ENCODE results near the gene COMTD1.

COMTD1 gene

DNA sequence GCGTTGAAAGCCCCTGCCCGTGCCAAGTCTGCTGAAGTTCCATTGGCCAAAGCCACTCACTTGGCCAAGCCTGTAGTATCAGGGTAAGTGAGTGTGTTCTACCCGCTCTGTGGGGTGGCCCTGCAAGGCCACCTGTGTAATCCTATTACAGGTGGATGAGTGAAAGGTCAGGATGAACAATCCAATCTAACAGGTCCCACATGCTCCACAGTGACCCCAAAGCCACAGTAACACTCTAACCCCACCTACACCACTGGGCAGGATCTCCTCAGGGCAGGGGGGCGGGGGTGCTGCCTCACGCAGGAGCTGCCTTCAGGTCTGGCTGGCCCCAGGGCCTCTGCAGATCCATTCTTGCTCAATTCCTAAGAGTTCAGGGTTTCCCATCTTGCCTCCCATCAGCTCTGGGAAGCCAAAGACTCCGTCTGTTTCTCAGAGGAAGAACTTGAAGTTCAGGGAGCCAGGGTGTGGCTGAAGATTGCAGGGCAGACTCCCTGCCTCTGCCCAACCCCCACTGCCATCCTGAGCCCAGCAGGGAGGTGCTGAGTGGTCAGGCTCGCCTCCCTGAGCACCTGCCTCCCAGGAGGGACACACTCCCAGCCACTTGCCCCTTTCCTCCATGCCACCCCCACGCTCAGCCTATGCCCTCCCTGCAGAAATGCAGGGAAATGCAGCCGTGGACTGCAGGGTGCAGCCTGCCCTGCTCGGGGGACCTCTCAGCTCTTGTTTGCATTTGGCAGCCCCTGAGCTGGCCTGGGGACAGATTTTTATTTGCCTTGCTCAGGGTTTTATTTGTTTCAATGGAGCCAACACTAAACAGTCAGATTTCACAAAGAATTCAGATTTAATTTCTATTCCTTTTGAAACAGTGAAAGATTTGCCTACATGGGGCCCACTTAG lies 9.8 kb upstream of the COMTD1 start:
- DNase-seq (ENCODE audit: low read depth), result no peak

DNA sequence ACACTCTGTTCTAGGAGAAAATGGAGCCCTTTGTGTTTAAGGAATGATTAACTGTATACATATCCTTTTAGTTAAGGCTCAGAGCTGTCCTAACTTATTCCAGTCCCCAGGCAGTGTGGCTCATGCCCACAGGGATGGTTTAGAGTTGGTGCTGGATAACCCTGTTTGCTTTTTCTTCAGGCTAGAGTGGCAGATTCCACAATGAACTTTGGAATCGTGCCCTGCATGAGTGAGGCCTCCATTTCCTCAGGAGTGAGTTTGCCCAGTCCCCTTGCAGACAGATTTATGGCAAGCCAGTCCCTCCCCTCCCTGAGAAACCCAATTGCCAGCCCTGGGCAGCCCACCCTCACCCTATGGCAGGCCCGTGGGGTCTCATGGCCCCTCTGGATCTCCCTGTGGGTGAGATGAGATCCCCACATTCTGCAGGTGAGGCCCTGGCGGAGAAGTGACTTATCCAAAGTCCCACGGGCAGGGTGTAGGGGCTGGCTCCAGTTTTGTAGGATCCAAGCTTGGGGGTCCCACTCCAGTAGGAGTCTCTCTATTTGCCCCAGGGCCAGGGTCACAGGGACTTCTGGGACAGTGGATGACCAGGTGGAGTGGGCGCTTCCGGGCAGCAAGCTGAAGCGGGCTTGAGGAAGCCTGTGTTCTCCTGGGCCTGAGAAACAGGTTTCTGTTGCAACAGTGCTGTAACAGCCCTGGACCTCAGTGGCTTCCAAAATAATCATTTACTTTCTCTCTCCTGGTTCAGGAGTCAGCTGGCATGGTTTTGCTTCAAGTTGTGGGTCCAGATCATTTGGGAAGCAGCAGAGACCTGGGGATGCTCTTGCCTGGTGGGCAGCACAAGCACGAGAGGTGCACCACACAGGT lies 9.0 kb upstream of the COMTD1 start:
- no peak for DNase-seq (ENCODE audit: low read depth)

DNA sequence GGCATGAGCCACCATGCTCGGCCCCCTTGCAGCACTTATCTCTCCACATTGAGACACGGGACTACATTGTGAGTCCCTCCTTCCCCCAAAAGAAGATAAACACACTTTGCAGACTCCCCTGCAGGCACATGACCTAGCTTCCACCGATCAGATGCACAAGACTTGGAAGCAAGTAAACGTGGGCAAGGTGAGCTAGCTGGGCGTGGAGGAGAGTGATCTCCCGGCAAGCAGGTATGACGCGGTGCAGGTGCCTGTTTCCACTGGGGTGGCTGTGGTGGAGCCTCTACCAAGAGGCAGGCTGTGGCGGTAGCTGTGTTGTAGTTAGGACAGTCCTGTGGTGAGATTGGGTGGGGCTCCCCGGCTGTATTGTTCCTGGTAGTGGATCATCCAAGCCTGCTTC lies 7.7 kb upstream of the COMTD1 start:
- no peak for DNase-seq (ENCODE audit: low read depth)

DNA sequence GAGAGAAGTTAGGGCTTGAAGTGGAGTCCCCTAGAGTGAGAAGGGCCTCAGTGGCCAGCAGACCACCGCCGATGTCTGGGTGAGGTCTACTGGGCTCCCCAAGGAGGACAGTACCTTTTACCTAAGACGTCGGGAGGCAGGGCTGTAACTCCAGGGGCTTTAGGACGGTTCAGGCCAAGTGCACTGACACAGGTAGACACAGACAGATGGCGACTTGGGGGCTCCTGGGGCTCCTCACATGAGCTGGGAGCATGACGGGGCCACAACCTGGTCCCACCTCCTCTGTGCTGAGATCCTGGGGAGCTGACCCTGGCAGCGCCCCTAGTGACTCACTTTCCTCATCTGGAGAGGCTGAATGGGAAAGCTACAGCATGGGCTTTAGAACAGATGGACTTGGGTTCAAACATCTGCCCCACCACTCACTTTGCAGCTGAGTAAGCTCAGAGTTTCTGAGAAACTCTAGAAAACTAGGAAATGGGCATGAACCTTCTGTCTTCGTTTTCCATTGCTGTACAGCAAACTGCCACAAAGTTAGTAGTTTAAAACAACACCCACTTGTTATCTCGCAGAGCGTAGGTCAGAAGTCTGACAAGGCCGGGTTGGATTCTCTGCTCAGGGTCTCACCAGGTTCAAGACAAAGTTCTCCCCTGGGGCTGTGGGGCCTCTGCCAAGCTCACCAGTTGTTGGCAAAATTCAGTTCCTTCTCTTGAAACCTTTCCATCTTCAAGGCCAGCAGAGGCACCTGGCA lies 4.7 kb upstream of the COMTD1 start:
- no peak for DNase-seq (ENCODE audit: low read depth)

DNA sequence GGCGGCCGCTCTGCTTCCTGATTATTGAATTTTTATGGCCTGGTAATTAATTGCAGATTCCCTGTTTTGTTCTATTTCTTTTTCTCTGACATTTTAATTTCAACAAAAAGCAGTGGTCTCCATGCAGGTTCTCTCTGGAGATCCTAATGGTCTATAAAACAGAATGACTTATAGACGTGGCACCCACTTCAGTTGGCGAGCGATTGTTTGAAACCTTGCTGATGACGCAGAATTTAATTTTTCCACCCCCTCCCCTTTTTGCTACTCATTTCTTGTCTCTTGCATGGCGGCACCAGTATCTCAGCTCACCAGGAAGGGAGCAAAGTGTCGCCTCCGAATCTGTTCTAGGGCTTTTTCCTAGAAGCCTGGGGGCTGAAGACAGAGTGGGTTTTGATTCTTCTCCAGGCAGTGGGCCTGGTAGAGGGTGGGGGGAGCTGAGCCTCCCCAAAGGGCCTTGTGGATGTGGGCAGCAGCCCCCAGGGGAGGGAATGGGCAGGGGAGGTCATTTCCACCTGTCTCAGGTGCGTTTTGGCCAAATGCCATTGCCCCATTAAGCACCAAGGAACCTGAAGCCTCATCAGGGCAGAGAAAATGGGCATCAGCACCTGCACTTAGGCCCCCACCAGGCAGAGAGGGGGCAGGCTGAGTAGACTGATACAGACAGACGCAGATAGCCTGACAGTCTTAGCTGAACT lies 3.5 kb upstream of the COMTD1 start:
- DNase-seq (ENCODE audit: low read depth), result no peak

DNA sequence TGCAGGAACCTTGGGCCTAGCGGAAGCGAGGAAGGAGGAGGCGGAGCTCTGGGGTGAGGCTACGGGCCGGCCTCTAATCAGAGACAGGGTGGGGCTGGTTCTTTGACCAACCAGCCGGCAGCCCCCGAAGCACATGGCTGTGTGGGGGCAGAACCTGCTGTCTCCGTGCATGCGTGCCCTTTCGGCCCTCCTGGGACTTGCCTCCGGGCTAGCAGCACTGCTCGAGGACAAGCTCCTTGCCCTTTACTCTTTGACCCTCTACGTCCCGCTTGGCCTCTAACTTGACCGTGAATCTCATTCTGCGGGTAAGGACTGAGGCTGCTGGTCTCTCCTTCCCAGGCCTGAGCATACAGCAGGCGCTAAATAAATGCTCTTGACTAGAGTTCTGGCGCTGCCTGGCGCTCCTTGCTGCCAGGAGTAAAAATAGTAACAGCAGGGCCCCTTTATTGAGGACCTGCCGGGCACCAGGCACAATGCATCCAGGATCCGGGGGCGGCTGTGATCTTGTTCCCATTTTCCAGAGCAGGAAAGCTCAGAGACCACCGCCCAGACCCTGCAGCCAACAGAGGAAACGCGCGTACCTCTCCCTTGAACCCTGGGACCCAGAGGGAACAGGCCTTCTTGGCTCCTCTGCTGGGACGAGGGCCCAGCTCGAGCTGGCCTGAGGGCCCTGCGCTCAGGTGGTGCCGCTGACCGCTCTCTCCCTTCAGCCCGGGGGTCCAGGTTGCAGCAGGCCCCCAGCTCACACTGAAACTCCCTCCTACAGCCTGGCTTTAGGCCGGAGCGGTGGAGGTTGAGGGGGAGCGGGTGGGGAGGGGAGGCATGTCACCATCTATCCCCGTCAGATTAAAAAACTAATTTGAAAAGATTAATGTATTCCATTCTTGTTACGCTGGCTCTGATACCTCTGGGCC lies 2.7 kb upstream of the COMTD1 start:
- no peak for DNase-seq (ENCODE audit: low read depth)

DNA sequence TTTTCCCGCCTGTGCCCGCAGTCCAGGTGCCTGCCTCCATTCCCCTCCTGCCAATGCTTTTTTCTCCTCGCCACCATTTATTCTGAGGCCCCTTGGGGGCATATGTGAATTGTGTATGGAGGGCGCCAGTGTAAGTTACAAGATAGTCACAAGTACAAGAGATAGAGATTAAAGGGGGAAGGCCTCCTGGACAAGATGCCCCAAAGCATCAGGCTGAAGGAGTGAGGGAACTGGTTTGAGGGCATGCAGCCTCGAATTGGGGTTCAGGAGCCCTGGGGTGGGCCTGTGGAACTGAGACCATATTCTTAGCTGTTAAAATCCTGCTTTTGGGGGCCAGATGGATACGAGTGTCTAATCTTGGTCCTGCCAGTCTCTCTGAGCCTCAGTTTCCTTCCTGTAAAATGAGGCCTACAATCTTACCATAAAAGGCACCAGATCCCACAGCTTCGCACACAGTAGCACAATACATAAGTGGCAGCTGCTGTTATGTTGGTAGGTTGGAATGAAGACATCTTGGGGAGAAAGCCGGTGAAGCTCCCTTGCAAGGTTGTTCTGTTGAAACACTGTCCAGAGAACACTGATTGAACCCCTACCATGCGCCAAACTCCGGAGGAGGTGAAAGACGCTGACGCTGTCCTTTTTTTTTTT lies 545 bp upstream of the COMTD1 start:
- DNase-seq (ENCODE audit: low read depth), result no peak

DNA sequence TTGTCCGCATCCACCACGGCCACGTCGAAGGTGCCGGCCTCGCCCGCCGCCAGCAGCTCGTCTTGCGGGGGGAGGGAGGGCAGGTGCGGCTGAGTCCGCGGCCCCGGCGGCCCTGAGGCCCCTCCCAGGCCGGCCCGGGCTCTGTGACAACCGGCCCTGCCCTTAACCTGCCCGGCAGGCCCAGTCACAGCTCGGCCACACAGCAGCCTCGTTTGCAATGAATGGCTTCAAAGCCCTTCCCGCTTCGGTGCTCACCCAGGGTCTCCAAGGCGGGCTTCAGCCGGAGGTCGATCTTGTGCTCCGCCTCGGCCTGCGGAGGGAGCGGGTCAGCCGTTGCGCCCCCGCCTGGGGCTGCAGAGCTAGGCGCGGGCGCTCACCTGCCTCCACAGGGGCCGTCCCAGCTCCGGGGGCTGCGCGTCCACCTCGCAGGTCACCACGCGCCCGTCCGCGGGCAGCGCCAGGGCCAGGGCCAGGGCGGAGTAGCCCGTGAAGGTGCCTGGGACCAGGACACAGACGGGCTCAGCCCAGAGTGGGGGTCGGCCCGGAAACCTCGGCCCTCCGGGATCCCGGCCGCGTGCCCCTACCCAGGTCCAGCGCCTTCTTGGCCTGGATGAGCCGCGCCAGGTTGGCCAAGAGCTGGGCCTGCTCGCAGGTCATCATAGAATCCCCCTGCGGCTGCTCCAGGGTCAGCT lies 928 bp downstream of the COMTD1 start:
- DNase-seq (ENCODE audit: low read depth), result peak; percentile 4

DNA sequence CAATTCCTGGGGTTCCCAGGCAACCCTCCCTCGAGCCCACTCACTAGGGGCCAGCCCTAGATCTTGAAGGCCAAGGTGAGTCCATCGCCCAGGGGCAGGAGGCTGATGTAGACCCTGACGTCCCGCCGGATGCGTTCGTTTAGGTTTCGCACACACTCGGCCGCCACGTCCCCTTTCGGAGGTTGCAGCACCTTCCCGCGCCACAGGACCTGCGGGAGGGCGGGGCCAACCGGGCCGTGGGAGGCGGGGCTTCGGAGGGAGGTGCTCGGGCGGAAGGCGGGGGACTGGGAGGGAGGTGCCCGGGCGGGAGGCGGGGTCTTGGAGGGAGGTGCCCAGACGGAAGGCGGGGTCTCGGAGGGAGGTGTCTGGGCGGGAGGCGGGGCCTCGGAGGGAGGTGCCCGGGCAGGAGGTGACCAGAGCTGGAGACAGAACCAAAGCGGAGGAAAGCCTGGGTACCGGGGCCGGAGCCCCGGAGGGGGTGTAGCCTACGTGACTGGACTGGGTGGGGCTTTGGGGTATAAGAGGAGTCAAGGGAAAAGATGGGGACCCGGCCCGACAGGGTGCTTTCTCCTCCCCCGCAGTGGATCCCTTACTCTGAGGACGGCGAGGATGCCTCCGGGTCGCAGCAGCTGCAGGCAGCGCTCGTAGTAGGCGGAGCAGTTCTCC lies 1.6 kb downstream of the COMTD1 start:
- DNase-seq (ENCODE audit: low read depth), result peak; percentile 94

DNA sequence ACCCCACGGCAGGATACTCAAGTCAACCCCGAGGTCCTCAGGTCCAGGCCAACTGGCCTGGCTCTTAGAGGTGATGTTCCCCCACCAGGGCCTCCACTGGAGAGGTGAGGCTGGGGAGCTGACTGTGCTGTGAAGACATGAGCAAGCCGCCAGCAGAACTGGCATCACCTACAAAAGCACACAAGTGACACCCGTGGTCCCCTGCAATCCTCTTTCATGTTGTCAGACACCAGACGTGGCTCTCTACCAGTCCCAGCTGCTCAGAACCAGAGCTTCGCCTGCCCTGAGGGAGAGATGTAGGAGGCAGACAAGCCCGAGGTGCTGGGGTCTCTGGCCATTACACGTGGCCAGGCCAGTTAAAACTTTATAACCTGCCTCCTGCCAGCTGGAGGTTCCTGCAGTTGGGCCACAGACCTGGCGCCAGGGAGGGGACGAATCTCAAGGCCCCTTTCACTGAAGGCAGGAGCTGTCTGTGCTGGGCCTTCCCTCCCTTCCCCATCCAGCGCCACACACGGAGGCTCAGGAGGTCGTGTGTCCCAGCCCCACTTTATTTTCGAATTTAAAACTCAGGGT lies 2.2 kb downstream of the COMTD1 start:
- no peak for DNase-seq (ENCODE audit: low read depth)

DNA sequence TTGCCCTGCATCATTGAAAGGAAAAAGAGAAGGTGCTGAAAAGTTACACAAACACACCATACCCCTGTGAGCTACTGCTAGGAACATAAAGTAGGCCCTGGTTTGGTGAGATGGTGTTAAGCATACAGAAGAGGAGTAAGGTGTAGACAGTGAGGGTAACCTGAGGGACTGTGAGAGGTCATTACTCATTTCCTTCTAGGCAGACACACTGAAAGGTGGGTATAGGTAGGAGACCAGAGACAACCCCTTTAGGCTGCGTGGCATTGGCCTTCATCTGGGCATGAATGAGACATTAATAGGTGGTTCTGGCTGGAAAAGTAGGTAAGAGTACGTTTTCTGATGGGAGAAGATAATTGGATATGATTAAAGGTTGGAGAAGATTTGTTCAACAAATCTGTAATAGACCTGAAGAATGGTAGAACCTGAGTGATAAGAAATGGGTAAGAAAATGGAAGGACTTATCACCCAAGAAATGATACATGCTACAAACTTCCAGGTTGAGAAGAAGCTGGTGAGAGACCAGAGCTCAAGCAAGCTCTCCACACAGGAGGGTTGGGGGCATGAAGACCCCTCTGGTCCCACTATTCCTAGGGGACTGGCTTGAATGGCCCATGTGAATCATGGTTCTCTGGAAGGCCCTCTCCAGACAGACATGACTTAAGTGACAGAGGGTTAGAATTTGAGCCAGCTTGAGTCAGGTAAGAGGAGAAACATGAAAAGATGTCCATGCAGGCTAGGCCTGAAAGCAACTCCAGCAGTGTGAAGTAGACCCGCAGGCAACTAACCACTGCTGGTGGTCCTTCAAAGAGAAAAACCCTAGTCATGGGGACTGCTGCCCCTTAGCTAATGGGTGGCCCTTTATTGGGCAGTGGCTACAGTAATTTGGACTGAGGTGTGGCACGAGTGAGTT lies 3.8 kb downstream of the COMTD1 start:
- no peak for DNase-seq (ENCODE audit: low read depth)

DNA sequence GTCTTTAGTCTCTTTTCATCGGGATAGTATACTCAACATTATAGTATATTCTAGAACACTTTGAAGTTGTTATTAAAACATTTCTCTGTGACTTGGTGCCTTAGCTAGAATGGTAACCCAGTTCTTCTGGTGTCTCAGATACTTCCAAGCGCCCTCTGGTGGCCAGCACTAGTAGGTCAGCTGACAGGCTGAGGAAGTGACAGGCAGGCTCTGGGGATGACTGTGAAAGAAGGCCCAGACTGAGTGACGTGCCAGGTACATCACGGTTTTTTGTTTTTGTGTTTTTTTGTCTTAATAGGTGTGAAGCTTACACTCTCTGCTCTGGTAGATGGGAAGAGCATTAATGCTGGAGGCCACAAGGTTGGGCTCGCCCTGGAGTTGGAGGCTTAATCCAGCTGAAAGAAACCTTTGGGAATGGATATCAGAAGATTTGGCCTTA lies 5.1 kb downstream of the COMTD1 start:
- DNase-seq (ENCODE audit: low read depth), result peak; percentile 88

DNA sequence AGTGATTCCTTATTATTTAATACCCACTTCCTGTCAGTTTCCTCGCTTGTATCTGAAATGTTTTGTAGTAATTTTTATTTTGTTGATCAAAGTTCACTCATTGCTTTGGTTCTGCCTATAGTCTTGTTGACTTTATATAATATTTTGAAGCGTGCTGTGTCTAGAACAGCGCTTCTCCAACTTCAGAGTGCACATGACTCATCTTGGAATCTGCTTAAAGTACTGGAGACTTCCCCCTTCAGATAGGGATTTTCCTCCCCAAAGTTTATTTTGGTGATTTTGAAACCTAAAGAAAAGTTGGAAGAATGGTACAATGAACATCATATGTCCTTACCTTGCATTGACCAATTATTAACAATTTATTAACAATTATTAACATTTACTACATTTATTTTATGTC lies 5.8 kb downstream of the COMTD1 start:
- no peak for DNase-seq (ENCODE audit: low read depth)

DNA sequence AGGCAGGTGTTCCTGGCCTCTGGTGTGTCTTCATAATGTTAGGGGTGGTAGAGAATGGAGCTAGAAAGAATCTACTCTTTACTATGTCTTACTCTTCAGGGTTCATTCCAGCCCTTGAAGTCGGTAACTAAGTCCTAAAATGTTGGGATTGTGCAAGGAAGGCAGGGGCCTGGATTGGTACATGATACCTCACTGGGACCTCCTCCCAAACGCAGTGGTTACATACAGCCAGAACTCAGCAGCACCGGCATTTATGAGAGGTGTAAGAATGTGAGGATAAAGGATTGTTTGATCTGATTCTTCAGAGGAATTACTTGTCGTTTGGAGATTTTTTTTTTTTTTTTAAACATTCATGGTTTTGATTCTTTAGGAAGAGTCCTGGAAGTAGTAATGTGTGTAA lies 6.9 kb downstream of the COMTD1 start:
- DNase-seq (ENCODE audit: low read depth), result no peak

DNA sequence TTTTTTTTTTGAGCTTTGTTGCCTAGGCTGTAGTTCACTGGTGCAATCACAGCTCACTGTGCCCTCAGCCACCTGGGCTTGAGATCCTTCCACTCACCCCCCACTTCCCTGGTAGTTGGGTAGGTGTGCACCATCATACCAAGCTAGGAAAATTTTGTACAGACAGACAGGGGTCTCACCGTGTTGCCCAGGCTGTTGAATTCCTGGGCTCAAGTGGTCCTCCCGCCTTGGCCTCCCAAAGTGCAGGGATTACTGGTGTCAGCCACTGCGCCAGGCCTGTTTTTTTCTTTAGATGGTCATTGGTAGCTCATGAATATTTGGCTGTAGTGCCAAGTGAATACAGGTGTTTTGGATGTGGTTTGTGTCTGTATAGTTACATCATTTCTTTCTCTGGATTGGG lies 7.5 kb downstream of the COMTD1 start:
- DNase-seq (ENCODE audit: low read depth), result no peak

DNA sequence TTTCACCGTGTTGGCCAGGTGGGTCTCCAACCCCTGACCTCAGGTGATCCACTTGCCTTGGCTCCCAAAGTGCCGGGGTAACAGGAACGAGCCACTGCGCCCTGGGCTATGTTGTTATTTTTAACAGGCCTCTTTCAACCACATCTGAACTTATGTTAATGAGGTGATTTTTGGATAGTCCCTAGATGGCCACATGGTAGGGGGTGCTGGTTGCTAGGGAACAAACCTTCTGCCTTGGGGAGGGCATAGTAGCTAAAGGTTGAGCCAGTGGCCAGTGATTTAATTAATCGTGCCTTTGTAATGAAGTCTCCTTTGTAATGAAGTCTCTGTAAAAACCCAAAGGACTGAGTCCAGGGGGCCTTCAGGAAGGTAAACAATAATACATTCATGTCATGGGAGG lies 9.1 kb downstream of the COMTD1 start:
- DNase-seq (ENCODE audit: low read depth), result no peak

DNA sequence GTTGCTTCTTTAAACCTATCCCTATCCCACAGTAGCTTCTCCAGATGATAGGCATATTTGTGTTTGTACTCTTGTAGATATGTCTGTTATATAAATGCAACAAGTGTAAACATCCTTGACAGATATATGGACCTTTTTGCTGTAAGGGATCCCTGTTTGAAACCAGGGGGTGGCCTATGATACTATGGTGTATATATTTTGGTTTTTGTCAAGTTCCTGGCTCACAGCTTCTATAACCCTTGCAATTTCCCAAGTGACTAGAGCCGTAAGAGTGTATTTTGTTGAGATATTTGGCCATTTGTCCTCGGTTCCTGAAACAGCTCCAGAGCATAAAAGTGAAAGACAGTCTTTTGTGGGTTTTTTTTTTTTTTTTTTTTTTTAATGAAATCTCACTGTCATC lies 9.7 kb downstream of the COMTD1 start:
- no peak for DNase-seq (ENCODE audit: low read depth)

DNA sequence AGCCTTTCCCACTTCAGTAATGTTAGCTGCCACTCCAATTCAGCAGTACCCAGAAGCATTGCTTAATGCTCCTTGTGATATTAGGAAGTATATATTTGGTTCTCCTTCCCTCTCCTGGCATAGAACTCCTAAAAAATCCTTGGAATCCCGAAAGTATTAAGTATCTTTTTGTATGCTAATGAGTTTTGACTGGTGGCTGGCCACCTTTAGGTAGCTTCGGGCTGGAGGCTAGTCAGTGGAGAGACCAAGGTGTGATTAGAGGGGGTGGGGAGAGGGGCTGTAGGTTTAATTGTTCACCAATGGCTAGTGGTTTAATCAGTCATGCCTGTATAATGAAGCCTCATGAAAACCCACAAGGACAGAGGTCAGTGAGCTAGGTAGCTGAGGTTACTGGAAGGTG lies 12.2 kb downstream of the COMTD1 start:
- no peak for DNase-seq (ENCODE audit: low read depth)
